NCI-H1417 (cell line): ENCODE data around the gene NSD2.
A peak's percentile ranks its signal among the peaks of the same experiment; 100 is the strongest.

Source experiments
- DNase-seq, 3 experiments: peaks; one replicate each; lab custom pipeline; 2025; lab: John Stamatoyannopoulos, UW

Gene NSD2

DNA sequence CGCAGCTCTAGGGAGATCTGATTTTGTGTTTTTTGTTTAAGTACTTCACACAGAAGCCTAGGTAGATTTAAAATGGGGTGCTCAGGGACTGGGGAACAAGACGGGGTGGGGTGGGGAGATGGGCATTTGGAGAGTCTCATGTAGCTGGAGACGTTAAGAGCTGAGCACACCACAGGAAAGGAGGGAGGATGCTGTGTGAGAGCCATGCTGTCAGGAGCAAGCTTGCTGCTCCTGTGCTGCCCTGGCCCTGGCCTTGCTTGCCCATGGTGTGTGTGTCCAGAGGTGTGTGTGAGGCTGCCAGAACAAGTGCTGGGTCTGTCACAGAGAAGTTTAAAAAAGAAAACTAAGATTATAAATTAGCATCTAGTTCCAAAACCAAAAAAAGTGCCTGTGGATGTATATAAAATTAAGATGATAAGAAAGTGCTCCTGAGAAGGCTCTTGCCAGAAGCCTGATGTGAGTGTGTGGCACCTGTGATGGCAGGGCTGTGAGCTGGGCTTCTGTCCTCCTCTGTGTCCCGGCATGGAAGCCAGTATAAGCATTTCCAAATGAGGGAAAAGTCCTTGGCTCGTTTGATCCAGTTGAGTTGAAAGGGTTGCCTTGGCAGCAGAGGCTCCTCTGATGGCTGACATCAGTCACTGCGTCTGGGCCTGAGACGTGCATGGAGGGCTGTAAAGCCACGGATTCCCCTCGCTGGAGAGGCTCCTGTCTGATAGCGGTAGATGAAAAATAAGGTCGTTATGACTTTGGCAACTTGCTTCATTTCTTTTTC lies 74.1 kb downstream of the NSD2 start:
- DNase-seq: no peak

DNA sequence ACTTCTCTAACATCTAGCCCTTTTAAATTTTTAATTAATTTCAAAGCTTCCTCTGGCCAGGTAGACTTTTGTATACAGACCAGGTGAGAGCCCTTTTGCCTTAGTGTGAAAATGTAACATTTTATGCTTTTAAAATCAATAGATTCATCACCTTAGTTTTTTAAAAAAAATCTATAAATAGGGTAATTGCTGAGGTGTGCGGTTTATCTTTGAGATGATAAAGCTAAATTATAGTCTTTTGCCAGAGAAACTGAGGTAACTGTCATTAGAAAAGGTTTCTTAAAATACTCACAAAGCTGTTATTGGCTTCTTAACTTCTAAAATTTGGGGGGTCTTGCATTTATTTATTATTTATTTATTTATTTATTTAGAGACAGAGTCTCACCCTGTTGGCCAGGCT lies 74.7 kb downstream of the NSD2 start:
- DNase-seq: no peak

DNA sequence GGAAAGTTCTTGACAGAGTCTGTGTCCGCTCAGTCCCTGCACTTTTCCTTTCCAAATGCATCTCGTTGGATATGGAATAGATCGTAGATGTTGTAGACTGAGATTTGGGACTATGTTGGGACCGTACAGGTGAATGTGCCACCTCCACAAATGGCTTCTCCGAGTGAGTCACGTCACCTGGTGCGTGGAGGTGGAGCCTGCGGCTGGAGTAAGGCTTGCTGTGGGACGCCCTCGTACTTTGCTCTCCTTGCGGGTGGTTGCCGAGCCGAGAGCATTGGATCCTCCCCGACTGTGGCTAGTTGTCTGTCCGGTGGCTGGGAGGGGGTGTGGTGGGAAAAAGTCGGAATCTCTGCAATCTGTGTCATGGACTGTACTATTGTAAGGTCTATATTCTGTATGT lies 77.0 kb downstream of the NSD2 start:
- no peak for DNase-seq

DNA sequence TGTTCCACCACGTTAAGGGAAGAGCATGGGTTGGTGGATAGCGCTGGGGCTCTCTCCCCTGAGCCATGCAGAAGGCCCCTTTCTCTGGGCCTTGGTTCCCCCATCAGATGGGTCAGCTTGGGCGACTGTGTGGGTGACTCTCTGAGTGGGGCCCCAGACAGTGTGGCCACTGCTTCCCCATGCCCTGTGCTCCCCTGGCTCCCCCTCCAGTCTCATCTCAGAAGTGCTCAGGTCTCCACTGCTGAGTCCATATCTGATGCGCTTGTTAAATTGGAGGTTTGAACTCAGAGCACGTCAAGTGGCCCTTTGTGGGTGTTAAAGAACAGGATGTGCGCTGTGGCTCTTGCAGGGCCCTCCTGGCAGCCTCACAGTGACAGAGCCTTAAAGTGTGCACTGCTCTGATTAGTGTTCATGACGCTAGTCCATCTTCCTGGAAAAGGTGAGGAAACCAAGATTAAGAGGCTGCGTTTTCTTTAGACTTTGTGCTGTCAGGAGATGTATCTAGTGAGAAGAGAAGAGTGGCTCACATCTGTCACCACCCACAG lies 77.8 kb downstream of the NSD2 start:
- DNase-seq: no peak

DNA sequence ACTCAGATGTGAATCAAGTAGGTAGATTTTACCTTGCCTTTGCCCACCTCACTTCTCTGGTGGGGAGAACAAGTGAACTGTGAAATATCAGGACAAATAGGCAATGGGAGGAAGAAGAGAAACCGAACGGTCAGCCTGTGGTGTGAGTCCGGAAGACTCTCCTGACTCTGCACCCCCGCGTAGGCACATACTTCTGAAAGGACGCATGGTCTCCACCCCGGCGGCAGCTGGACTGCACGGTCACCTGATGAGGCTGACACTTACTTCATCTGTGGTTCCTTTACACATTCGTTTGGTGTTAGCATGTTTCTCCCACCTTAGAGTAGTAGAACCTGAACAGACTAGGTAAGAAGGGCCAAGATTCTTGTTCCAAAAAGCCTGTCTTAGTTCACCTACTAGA lies 79.2 kb downstream of the NSD2 start:
- DNase-seq: no peak

DNA sequence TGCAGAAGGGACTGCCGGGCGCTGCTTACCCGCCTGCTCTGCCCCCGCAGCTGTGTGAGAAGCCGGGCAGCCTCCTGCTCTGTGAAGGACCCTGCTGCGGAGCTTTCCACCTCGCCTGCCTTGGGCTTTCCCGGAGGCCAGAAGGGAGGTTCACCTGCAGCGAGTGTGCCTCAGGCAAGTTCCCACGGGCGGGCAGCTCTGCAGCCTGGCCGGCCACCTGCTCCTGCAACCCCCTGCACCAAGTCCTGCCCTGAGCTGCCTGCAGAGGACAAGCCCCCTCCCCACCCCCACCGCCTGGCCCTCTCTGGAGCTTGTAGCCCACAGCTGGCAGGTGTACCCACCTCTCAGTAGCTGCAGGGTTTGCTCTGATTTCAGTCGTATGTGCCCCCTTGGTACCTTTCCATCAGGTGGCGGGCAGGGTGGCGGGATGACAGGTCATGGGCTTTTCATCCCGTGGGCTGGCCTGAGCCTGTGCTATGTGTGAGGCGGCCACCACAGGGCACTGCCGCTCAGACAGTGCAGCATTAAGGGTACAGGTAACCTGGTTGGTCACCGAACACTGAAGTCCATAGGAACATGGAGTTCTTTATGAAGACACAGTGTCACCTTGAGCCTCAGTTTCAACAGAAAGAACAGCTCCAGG lies 81.0 kb downstream of the NSD2 start:
- no peak for DNase-seq

DNA sequence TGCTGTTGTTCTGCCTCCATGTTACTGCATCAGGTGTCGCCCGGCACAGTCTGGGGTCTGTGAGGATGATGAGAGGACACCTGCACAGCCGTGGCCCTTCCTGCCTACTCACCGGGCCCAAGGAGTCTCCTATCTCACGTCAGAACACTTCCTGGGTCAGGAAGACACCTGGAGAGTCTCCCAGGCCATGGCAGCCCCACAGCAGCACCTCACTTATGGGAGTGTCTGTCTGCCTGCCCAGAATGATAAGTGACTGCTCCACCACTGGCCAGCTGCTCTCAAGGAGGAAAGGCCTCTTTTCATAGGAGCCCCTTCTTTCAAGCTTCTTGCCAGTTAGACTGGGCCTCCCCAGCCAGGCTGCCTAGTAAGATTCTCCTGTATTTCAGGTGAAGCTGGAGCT lies 81.5 kb downstream of the NSD2 start:
- DNase-seq: no peak

DNA sequence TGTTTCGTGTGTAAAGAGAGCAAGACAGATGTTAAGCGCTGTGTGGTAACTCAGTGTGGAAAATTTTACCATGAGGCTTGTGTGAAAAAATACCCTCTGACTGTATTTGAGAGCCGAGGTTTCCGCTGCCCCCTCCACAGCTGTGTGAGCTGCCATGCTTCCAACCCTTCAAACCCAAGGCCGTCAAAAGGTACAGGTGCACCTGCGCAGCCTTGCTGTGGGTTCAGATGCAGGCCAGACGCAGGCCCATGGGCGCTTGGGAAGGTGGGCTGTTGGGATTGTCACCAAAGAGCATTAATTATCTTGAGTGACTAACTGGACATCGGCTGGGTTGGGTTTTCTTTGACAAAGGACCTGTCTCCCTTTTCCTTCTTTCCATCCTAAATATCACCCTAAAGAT lies 82.1 kb downstream of the NSD2 start:
- no peak for DNase-seq

DNA sequence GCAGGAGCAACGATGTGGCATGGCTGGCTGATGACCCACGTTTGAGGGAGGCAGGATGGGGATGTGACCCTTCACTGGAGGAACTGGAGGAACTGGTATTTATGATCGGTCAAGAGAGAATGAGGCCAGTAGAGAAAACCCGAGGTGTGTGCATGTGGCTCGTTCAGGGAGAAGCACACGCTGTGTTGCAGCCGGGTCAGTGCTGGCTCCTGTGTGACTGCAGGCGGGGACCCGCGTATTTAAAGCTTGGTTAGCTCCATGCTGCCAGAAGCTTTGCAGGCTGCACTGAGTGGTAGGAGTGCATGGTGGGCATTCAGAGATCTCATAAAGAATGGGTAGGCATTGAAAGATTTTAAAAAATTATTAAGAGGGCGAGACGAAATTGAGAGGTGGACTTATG lies 85.4 kb downstream of the NSD2 start:
- DNase-seq: no peak

DNA sequence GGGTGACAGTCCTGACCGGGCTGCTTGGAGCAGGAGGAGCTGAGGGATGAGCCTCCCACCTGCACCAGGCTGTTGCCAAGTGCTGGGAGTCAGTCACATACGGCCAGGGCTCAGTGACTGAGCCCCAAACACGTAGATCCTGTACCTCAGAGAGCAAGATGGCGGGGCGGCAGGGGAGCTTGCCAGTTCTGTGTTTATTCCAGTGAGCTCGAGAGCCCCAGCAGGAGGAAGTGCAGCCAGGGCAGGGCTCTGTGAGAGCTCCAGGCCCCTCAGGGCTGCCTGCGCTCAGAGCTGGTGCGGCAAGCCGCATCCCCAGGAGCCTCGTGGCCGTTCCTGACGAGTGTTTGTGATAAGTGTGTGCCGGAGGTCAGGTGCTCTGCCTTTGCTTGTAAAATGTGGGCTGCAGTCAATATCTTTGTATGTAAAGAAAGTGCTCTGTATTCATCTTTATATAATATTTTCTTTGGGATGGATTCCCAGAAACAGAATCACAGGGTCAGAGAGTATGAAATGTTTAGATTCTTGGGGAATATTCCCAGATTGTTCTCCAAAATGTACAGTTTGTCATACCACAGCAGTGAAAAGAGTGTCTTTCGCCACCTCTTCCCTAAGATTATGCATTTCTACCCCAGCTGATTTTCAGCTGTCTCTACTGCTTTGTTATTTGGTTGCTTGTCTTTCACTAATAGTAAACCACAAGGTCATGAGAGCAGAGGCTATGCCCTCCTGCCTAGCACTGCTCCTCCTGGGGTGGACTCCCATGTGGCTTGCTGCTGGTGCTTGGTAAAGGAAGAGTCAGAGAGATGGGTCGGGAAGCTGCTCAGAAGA lies 87.3 kb downstream of the NSD2 start:
- no peak for DNase-seq

DNA sequence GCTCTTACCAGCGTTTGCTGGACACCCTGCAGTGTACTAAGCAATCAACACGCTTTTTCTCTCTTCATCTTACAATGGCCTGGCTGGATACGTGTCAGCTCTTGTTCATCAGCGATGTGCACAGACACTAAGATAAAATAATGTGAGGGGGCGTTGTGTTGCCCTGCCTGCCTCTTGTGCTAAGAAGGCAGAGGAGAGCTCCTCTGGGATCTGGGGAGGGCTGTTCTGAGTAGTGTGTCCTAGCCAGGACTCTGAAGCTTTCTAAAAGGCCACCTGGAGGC lies 87.9 kb downstream of the NSD2 start:
- peak in 1 of 3 experiments; percentile 23 for DNase-seq

DNA sequence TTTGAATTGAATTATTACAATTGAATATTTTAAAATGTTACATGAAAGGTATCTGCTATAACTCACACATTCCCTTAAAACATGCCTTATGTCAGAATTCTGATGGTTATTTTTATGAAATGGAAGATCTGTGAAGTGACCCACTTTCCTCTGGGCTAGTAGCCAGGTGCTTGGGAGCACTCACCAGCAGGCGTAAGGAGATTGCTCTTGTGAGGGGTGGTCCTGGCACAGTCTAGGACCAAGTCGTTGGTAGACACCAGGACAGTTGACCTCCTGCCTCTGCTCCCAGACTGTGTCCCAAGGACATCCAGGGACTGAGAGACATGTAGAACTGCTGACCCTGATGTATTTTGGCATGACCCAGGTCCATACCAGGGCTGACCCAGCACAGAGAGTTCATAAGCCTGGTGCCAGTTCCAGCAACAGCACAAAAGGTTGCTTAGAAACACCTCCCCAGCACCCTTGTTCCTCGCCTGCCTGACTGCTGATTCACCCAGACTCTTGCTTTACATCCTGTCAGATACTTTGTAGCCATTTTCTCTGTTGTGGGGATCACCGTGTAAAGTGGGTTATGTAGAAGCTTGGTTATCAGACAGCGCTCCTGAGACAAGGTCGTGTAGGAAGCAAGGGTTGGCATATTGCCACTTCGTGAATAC lies 89.1 kb downstream of the NSD2 start:
- no peak for DNase-seq

DNA sequence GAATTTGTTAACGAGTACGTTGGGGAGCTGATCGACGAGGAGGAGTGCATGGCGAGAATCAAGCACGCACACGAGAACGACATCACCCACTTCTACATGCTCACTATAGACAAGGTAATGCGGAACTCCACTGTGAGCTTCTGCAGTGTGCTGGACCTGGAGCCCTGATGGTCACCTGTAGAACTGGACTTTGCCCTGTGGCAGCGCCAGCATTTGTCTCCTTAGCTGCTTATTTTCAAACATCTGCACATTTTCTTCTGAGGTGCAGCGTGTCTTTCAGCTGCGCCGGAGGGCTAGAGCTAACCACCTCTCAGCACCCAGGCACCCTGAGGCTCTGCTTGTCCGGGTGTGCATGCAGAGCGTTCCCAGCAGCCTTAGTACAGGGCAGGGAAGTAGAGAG lies 89.8 kb downstream of the NSD2 start:
- DNase-seq: no peak

DNA sequence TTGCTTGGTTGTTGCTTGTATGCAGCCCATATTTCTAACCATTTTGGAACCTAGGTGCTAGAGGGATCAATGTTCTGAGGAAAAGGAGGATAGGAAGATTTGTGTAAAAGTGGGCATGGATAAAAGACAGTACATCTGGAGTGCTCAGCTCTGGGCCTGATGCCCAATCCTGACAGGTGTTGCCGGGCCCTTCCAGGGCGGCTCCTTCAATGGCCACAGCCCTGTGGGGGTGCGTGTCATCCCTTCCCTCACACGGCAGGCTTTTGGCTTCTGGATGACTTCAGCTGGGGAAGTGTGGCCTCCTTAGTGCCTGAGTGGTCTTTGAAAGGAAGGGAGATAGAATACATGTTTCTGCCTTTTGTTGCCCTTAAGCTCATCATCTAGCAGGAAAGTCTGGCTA lies 90.4 kb downstream of the NSD2 start:
- DNase-seq: no peak

DNA sequence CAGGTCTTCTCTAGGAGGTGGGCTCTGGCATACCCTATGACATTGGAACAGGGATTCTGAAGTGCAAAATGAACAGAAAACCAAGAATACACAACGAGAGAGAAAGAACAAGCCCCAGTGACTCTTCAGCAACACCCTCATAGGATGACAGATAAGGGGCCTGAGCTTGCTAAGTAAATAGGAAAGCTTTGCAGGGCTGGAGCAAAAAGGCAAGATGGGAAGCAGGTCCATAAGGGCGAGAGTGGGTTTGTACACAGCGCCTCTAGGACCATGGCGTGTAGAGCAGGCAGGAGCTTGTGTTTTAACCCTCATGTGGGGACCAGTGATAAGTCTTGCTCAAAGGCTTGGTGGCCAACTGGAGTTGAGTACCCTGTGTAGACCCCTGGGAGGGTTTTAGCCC lies 91.8 kb downstream of the NSD2 start:
- no peak for DNase-seq

DNA sequence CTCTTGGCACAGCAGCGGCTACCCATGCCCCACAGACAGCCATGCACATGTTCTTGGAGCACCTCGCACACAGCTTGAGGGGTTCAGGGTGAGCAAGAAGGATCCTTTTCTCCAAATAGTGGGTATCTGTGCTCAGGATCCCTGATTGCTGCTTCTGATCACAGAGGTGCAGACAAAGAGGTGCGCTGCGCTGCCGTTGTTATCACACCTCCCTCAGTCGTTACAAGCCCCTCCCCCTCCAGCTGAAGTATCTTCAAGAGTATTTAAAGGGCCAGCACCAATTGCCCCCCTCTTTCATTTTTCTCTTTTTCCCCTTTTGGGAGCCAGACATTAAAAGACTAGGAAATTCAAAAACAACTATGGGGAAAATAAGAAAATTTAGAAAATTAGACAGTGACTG lies 93.2 kb downstream of the NSD2 start:
- DNase-seq: peak in 1 of 3 experiments; percentile 14

DNA sequence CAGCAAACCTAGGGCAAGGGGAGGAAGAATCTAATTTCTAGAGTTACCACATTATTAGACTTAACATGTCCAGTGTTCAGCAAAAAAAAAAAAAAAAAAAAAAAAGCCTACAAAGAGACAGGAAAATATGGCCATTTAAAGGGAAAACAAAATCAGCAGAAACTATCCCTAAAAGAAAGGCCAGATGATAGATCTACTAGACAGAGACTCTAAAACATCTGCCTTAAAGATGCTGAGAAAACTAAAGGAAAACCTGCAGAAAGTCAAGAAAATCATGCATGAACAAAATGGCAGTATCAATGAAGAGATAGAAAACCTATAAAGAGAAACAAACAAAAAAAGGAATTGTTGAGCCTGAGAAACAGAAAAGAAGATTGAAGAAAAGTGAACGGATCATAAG lies 93.8 kb downstream of the NSD2 start:
- no peak for DNase-seq

DNA sequence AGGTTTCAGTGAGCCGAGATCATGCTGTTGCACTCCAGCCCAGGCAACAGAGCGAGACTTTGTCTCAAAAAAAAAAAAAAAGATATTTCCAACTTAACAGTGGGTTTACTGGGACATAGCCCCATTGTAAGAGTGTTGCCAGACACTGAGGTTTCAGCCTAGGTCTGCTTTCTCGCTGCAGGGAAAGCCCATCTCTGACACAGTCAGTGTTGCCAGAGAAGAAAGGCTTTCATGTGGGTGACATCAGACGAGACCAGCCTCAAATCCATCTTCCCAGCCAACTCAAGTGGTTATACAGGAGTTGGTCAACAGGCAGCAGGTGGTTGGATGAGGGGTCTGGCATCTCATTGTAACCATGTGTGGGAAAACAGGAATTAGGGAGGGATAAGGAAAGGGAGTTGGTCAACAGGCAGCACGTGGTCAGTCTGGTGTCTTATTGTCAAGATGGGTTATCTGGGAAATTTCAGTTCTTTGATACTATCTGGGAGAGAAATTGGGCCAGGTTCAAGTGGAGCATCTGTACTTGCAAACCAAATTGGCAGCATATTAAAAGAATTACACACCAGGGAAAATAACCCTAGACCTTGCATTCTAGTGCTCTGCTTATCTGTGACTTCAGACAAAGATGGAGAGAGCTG lies 96.4 kb downstream of the NSD2 start:
- no peak for DNase-seq

DNA sequence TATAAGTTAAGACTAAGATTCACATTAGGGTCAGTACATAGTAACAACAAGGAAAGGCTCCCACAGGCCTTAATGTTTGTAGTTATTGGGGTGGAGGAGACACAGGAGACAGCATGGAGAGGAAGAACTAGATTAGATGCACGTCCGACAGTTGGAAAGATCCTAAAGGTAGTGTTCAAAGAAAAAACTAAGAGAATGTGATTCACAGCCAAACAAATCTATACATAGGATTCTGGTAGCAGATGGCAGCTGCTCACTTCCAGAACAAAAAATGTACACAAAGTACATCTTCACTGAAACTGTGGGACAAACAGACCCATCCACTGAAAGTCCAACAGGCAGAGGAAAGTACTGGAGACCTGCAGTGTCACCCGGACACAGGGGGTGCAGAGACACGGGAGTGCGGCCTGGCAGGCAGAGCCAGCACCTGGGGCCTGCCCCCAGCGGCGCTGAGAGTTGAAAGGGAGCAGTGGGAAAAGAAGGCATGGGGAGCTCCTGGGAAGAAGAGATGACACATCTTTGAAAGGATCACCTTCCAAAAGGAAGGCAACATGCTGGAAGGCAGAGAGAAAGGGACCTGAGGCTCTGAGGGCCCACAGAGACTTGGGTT lies 97.6 kb downstream of the NSD2 start:
- DNase-seq: no peak

DNA sequence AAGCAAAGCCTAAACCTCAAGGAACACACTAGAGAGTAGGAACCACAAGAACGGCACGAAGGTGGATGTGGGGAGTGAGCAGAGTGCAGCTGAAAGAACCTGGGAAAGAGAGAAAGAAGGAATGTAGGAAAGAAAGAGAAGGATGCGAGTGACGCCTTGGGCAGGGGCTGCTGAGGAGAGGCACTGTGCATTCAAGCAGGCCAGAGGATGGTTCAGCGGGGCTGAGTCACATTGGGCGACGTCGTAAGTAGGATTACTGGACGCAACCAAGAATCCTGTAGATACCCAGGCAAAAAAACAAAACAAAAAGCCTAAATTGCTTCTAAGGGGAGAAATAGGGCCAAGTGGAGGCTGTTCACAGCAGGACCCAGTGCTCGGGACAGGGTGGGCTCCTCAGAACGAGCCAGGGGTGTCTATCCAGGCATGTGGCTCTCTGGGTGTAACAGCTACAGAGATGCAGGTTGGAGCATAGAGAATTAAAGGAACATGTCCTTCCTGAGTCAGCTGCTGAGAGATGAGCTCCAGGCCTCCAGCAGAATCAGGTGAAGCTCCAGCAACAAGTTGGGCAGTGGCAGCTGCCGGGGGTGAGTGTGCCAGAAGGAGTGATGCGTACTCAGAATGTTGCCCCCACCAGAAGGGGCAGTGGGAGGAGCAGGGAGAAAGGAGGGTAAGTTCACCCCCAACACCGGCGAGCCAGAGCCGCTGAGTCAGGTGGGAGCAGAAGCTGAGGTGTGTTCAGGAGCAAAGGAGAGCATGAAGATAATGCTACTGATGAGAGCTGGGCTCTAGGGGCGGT lies 98.9 kb downstream of the NSD2 start:
- DNase-seq: no peak

DNA sequence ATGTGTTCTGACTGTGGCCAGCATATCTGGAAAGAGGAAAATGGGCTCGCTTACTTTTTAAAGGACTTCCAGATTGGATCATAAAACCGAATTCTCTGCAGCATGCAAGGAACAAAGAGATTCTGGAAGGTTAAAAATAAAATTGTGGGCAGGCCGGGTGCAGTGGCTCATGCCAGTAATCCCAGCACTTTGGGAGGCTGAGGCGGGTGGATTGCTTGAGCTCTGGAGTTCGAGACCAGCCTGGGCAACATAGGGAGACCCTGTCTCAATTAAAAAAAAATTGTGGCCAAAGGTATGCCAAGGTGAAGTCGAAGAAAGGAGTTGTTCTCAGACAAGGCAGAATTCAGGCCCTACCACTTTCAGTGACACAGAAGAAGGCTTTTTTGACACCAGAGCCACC lies 99.7 kb downstream of the NSD2 start:
- DNase-seq: no peak
